ENCODE data around the gene LAP3. TPM values are rescaled to one million over a fixed set of nuclear protein-coding genes. Genes with fewer than 3 reads are reported as not detected.
A peak's percentile ranks its signal among the peaks of the same experiment; 100 is the strongest.

LAP3 gene
- total RNA-seq: 100 to 1,000 TPM; 100 to 101 TPM

DNA sequence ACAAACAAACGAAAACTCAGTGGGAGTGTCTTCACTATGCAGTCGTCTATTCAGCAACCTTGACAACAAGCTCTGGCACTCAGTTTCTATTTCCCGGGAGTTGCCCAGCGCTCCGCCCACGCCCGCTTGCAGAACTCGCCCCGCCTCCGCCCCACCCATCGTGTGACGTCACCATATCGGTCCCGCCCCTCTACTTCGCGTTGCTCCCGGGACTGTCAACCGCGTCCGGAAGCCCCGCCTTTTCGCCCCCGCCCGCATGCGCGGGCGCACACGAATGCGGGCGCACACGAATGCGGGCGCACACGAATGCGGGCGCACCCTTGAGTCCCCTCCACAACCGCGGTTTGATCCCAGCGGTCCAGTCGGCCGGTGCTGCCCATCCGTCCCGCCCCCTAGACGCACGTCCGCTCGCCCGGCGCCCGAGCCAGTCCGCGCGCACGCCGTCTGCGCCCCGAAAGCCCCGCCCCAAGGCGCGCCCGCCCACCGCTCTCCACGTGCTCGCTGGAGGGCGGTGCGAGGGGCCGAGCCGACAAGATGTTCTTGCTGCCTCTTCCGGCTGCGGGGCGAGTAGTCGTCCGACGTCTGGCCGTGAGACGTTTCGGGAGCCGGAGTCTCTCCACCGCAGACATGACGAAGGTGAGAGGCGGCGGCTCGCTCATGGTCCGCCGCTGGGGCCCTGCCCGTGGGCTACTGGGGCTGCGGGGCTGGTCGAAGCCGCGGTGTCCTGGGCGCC is at the start of gene LAP3:
Gene LAP3 (plus strand): TSS at position 267 of the 733 bp plus-strand sequence. CDS start 268 bp downstream, at position 535.
- CTCF ChIA-PET: interaction anchor here (1.0 kb wide), 1 partner anchor 28 kb away, joined by 8 read pairs; no protein-coding TSS in a partner anchor

DNA sequence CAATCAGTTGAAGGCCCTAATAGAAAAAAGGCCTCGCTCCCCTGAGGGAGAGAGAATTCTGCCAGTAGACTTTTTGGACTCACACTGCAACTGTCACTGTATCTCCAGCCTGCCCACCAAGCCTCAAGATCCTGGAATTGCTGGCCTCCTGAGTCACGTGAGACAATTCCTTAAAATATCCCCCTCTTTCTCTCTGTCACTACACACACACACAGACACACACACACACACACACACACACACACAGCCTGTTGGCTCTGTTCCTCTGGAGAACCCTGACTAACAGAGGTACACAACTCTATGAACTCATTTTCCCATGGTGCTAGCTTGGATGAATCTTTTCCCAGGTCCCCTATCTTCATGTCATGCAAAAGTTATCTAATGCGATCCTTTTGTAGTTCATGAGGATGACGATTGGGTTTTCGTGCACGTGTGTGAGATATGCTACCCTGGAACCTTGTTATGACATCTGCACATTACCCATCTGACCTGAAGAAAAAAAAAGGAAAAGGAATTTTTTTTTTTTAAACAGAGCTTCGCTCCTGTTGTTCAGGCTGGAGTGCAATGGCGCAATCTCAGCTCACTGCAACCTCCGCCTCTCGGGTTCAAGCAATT is 48.3 kb upstream of the LAP3 start:
- POLR2A ChIA-PET: no interaction called here
- CTCF ChIA-PET: no interaction called here
- intact Hi-C loops (cut with micrococcal nuclease): no loop called here
- Mint-ChIP-seq H3K27ac (no peak overlapping the region), H3K4me3 (no peak overlapping the region), H3K4me1 (ENCODE audit: low read depth) (no peaks in the 10 kb centered on the region), H3K36me3 (ENCODE audit: low read depth) (no peaks in the 10 kb centered on the region), H3K9me3 (no peaks in the 10 kb centered on the region), H3K27me3 (peaks cover 16% of the 10 kb centered on the region)
- no peak for DNase-seq
- TF ChIP-seq, protein P1, sequence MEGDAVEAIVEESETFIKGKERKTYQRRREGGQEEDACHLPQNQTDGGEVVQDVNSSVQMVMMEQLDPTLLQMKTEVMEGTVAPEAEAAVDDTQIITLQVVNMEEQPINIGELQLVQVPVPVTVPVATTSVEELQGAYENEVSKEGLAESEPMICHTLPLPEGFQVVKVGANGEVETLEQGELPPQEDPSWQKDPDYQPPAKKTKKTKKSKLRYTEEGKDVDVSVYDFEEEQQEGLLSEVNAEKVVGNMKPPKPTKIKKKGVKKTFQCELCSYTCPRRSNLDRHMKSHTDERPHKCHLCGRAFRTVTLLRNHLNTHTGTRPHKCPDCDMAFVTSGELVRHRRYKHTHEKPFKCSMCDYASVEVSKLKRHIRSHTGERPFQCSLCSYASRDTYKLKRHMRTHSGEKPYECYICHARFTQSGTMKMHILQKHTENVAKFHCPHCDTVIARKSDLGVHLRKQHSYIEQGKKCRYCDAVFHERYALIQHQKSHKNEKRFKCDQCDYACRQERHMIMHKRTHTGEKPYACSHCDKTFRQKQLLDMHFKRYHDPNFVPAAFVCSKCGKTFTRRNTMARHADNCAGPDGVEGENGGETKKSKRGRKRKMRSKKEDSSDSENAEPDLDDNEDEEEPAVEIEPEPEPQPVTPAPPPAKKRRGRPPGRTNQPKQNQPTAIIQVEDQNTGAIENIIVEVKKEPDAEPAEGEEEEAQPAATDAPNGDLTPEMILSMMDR (IDR thresholded peaks at IDR 0.05): no peak
- no peak for ATAC-seq

More for the DNA sequence above, at the start of gene LAP3:
- Mint-ChIP-seq H3K4me3 (peak within 1 kb of the TSS; percentile 94), H3K4me1 (ENCODE audit: low read depth) (peaks cover 23% of the 10 kb centered on the region), H3K9me3 (no peaks in the 10 kb centered on the region), H3K27me3 (no peaks in the 10 kb centered on the region), H3K27ac (peak within 1 kb of the TSS; percentile 93), H3K36me3 (ENCODE audit: low read depth) (peaks cover 42% of the 10 kb centered on the region)
- POLR2A ChIA-PET: interaction anchor here (0.6 to 2.7 kb wide), 9 partner anchors 10 to 235 kb away, joined by 3 to 24 read pairs (median 4); partner anchors contain the start of genes DCAF16, MED28 and NCAPG
- intact Hi-C loops (cut with micrococcal nuclease): loop anchor here (10.0 kb wide), 1 partner anchor 228 kb away; no protein-coding TSS in a partner anchor
- DNase-seq (peak; percentile 97), ATAC-seq (peak; percentile 88)
- TF ChIP-seq, protein P1 (IDR thresholded peaks at IDR 0.05): no peak

- Mint-ChIP-seq H3K9me3 (no peaks in the 10 kb centered on the region), H3K4me1 (ENCODE audit: low read depth) (no peaks in the 10 kb centered on the region)
Measured at GRCh38 chr4:17531538-17532285, 45.3 kb upstream of the LAP3 start.

GRCh38 chr4:17534705-17535104 is 42.3 kb upstream of the LAP3 start:
- ATAC-seq: no peak
- no peaks in the 10 kb centered on the region for H3K36me3 Mint-ChIP-seq (ENCODE audit: low read depth)
- H3K9me3 Mint-ChIP-seq: no peaks in the 10 kb centered on the region
- TF ChIP-seq, protein P1 (IDR thresholded peaks at IDR 0.05): no peak
- H3K4me1 Mint-ChIP-seq (ENCODE audit: low read depth): no peaks in the 10 kb centered on the region
- H3K27ac Mint-ChIP-seq: no peak overlapping the region
- ChIA-PET CTCF (interaction anchor here (1.6 to 2.4 kb wide), 2 partner anchors 14 to 125 kb away, joined by 3 to 13 read pairs; no protein-coding TSS in a partner anchor), POLR2A (interaction anchor here (0.6 to 1.3 kb wide), 2 partner anchors 19 to 239 kb away, joined by 3 to 5 read pairs; no protein-coding TSS in a partner anchor)
- intact Hi-C loops (cut with micrococcal nuclease): no loop called here
- no peak for DNase-seq
- H3K4me3 Mint-ChIP-seq: no peak overlapping the region
- peaks cover 3% of the 10 kb centered on the region for H3K27me3 Mint-ChIP-seq

More at GRCh38 chr4:17531538-17532285, 45.3 kb upstream of the LAP3 start:
- TF ChIP-seq, protein P1 (IDR thresholded peaks at IDR 0.05): no peak
- Mint-ChIP-seq H3K27ac (no peak overlapping the region), H3K4me3 (no peak overlapping the region), H3K36me3 (ENCODE audit: low read depth) (no peaks in the 10 kb centered on the region), H3K27me3 (peaks cover 14% of the 10 kb centered on the region)
- ATAC-seq: no peak
- ChIA-PET POLR2A (no interaction called here), CTCF (interaction anchor here (1.4 kb wide), 1 partner anchor 16 kb away, joined by 5 read pairs; the partner anchor contains the start of gene CLRN2)
- no peak for DNase-seq
- intact Hi-C loops (cut with micrococcal nuclease): no loop called here
